ENCODE data around the gene EPHB2. TPM values are rescaled to one million over a fixed set of nuclear protein-coding genes. Genes with fewer than 3 reads are reported as not detected.

EPHB2 gene
- total RNA-seq, 1 donor from 2014 or later: 6.0 TPM

DNA sequence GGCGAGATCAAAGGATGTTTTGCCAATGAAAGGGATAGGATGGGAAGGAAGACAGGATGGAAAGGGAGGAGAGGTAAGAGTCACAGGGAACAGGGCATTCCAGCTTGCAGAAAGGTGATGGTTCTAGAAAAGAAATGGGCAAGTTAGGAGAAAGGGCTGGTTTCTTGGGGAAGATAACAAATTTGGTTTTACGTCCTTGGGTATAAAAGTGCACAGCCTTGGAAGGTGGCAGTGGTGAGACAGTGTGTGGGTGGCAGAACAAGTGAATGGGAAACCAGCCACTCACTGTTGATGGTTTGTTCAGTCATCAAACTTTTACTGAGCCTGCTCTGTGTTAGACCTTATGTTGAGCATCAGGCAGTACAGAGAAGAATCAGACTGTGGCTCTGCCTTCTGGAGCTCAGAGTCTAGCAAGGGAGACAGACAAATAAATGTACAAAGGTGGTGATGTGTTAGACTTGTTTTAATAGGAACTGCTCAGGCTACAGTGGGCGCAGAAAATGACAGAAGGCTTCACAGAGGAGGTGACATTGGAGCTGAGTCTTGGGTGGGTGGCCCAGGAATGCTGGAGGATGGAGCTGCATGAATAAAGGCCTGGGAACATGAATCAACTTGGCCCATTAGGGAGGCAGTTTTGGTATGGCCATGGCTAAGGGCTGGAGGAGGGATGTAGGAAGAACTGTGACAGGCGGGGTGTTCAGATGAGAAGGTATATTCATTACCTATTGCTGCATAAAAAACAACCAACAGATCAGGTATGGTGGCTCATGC lies 76.3 kb downstream of the EPHB2 start:
- TF ChIP-seq CTCF (IDR thresholded peaks at IDR 0.05): no peak
- ATAC-seq (no peak), DNase-seq (no peak)
- H3K4me3 ChIP-seq: no peak overlapping the region
- H3K9me3 ChIP-seq: no peaks in the 10 kb centered on the region
- H3K4me1 ChIP-seq: no peaks in the 10 kb centered on the region
- H3K27ac ChIP-seq: no peak overlapping the region
- no peaks in the 10 kb centered on the region for H3K36me3 ChIP-seq
- H3K27me3 ChIP-seq: no peaks in the 10 kb centered on the region
- intact Hi-C loops (cut with DNase I): no loop called here

GRCh38 chr1:22787636-22788035 lies 77.0 kb downstream of the EPHB2 start:
- intact Hi-C loops (cut with DNase I): no loop called here
- no peaks in the 10 kb centered on the region for H3K4me1 ChIP-seq
- DNase-seq (no peak), ATAC-seq (no peak)
- H3K27me3 ChIP-seq: no peaks in the 10 kb centered on the region
- no peaks in the 10 kb centered on the region for H3K36me3 ChIP-seq
- no peak for TF ChIP-seq CTCF (IDR thresholded peaks at IDR 0.05)
- H3K4me3 ChIP-seq: no peak overlapping the region
- no peak overlapping the region for H3K27ac ChIP-seq
- H3K9me3 ChIP-seq: no peaks in the 10 kb centered on the region

DNA sequence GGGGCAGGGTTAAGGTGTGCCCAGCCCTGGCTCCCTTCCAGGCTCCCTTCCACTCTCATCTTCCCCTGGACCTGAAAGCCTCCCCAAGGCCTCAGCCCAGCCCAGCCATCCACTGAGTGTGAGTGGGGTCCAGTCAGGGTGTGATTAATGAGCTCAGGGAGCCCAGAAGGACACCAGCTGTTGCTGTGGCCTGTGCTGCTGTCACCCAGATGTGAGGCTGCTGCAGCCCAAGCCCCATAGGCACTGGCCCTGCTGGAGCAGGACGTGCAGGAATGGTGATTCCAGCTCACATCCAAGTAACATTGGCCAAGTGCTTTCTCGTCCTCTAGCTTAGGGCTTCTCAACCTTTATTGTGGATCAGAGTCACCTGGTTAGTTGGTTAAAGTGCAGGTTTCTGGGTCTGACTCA lies 77.6 kb downstream of the EPHB2 start:
- DNase-seq (no peak), ATAC-seq (no peak)
- Histone ChIP-seq H3K4me3 (no peak overlapping the region), H3K27me3 (no peaks in the 10 kb centered on the region), H3K36me3 (no peaks in the 10 kb centered on the region), H3K9me3 (no peaks in the 10 kb centered on the region), H3K4me1 (no peaks in the 10 kb centered on the region), H3K27ac (no peak overlapping the region)
- intact Hi-C loops (cut with DNase I): no loop called here
- no peak for TF ChIP-seq CTCF (IDR thresholded peaks at IDR 0.05)

- peak; percentile 11 for ATAC-seq
- DNase-seq: no peak
- TF ChIP-seq CTCF (IDR thresholded peaks at IDR 0.05): no peak
- no peak overlapping the region for H3K27ac ChIP-seq
- no peaks in the 10 kb centered on the region for H3K36me3 ChIP-seq
- H3K27me3 ChIP-seq: no peaks in the 10 kb centered on the region
- H3K4me1 ChIP-seq: peaks cover 5% of the 10 kb centered on the region
- no peaks in the 10 kb centered on the region for H3K9me3 ChIP-seq
- no peak overlapping the region for H3K4me3 ChIP-seq
- intact Hi-C loops (cut with DNase I): no loop called here
These were observed 78.8 kb downstream of the EPHB2 start for GRCh38 chr1:22789356-22789994.

- DNase-seq (no peak), ATAC-seq (peak; percentile 48)
- Histone ChIP-seq H3K27me3 (no peaks in the 10 kb centered on the region), H3K4me3 (no peak overlapping the region), H3K36me3 (no peaks in the 10 kb centered on the region), H3K27ac (no peak overlapping the region), H3K4me1 (peaks cover 6% of the 10 kb centered on the region), H3K9me3 (no peaks in the 10 kb centered on the region)
- intact Hi-C loops (cut with DNase I): no loop called here
- no peak for TF ChIP-seq CTCF (IDR thresholded peaks at IDR 0.05)
These were observed 79.8 kb downstream of the EPHB2 start for GRCh38 chr1:22790232-22791008.

Measured in upper lobe of right lung (tissue), 1 donor.